Adrenal gland (tissue), 5 donors: ENCODE data around the gene OR6S1.

Experiments
- POLR2A ChIP-seq, 2 donors: fragments of 450-650 bp; IDR thresholded peaks; one replicate each; pipeline ENCODE4 v1.6.1; 2017; ENCODE audit warnings: antibody characterized with exemption in 2 of 2, mild to moderate bottlenecking in 2 of 2, moderate library complexity in 1 of 2
- TF ChIP-seq, protein P1 (sequence below), 6 experiments: fragments of 450-650 bp in 4 of 6; fragments of 200-600 bp in 2 of 6; sonication (generic) in 1 of 6; IDR thresholded peaks; 1 replicate in 5 of 6; 2 replicates in 1 of 6; pipeline versions ENCODE4 v1.5.1 to v1.8.0; 2016 to 2021; ENCODE audit warnings: antibody characterized with exemption in 6 of 6, mild to moderate bottlenecking in 2 of 6, moderate library complexity in 1 of 6
- donor health status: DM: no; HTN: no; CAD: no.

DNA sequence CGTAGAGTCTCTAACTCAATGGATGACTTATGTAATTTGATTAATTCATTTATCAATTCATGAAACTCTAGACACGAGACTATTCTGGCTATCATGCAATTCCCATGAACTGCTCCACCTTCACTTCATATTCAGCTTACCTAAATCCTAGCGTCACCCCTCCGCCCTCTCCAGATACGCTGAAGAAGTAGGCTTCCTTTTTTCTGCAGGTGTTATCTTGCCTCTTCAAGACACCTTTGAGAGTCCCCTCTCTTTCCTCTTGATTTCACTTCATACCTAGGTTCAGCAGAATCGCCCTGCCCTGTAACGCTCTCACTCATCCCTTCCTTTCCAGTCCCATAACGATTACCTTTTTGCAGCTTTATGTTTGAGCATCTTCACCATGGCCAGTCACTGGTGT lies 38.9 kb upstream of the OR6S1 start:
- TF ChIP-seq POLR2A (IDR thresholded peaks at IDR 0.05) = no peak
- TF ChIP-seq, protein P1, sequence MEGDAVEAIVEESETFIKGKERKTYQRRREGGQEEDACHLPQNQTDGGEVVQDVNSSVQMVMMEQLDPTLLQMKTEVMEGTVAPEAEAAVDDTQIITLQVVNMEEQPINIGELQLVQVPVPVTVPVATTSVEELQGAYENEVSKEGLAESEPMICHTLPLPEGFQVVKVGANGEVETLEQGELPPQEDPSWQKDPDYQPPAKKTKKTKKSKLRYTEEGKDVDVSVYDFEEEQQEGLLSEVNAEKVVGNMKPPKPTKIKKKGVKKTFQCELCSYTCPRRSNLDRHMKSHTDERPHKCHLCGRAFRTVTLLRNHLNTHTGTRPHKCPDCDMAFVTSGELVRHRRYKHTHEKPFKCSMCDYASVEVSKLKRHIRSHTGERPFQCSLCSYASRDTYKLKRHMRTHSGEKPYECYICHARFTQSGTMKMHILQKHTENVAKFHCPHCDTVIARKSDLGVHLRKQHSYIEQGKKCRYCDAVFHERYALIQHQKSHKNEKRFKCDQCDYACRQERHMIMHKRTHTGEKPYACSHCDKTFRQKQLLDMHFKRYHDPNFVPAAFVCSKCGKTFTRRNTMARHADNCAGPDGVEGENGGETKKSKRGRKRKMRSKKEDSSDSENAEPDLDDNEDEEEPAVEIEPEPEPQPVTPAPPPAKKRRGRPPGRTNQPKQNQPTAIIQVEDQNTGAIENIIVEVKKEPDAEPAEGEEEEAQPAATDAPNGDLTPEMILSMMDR (IDR thresholded peaks at IDR 0.05) = no peak
